ENCODE data around the gene NGFR. TPM values are rescaled to one million over a fixed set of nuclear protein-coding genes. Genes with fewer than 3 reads are reported as not detected.

The NGFR gene
- total RNA-seq, 1 donor from 2014 or later = 0.04 TPM

DNA sequence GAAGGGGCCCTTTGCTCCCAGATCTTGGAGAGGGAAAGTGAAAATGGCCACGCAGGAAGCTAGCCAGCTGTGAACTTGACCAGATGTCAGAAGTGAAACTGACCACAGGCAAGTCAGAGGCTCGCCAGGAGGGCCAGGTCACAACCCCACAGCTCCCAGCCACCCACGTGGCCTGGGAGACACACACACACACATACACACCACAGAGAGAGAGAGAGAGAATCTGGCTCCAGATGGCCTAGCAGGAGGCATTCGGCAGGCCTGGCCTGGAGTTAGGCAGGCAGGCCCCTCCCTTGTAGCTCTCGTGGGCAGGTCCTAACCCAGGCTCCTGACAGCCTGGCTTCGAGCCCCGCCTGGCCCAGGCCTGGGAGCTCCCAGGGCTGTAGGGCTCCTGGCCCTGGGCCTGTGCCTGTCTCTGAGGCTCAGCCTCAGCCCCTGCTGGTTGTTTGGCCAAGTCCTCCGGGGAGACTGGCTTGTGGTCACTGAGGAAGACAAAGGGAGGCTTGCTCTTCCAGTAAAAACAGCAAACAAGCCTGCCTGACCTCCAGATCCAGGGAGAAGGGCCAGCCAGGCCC, 20.2 kb downstream of the NGFR start:
- DNase-seq (ENCODE audit: low read depth) = peak; percentile 83
- H3K36me3 ChIP-seq (ENCODE audit: control insufficient read depth, insufficient read depth, low read length) = no peaks in the 10 kb centered on the region
- TF ChIP-seq, protein P1, sequence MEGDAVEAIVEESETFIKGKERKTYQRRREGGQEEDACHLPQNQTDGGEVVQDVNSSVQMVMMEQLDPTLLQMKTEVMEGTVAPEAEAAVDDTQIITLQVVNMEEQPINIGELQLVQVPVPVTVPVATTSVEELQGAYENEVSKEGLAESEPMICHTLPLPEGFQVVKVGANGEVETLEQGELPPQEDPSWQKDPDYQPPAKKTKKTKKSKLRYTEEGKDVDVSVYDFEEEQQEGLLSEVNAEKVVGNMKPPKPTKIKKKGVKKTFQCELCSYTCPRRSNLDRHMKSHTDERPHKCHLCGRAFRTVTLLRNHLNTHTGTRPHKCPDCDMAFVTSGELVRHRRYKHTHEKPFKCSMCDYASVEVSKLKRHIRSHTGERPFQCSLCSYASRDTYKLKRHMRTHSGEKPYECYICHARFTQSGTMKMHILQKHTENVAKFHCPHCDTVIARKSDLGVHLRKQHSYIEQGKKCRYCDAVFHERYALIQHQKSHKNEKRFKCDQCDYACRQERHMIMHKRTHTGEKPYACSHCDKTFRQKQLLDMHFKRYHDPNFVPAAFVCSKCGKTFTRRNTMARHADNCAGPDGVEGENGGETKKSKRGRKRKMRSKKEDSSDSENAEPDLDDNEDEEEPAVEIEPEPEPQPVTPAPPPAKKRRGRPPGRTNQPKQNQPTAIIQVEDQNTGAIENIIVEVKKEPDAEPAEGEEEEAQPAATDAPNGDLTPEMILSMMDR (IDR thresholded peaks at IDR 0.05; ENCODE audit: insufficient read depth, low read length, poor library complexity, severe bottlenecking) = no peak
- peaks cover 9% of the 10 kb centered on the region for H3K27me3 ChIP-seq (ENCODE audit: control insufficient read depth, insufficient read depth, low read length)
- no peak overlapping the region for H3K4me3 ChIP-seq (ENCODE audit: low read depth, low read length)

DNA sequence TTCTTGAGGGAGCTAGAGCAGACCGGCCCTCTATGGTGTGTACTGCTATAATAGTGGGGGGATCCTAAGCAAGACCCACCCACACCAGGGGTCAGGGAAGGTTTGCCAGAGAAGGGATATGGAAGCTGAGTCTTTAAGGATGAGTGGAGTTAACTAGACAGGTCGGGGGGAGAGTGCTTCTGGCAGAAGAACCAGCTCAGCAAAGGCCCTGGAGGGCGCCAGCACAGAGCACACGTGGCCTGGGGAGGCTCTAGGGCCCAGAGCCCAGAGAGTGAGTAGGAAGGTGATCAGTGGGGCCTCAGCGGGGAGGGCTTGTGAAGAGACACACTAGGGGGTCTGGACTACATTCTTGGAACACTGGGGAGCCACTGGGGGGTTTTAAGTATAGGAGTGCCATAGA, 21.1 kb downstream of the NGFR start:
- Histone ChIP-seq H3K4me3 (ENCODE audit: low read depth, low read length) (no peak overlapping the region), H3K27me3 (ENCODE audit: control insufficient read depth, insufficient read depth, low read length) (peaks cover 4% of the 10 kb centered on the region), H3K36me3 (ENCODE audit: control insufficient read depth, insufficient read depth, low read length) (no peaks in the 10 kb centered on the region)
- DNase-seq (ENCODE audit: low read depth) = no peak
- TF ChIP-seq, protein P1 (IDR thresholded peaks at IDR 0.05; ENCODE audit: insufficient read depth, low read length, poor library complexity, severe bottlenecking) = no peak

DNA sequence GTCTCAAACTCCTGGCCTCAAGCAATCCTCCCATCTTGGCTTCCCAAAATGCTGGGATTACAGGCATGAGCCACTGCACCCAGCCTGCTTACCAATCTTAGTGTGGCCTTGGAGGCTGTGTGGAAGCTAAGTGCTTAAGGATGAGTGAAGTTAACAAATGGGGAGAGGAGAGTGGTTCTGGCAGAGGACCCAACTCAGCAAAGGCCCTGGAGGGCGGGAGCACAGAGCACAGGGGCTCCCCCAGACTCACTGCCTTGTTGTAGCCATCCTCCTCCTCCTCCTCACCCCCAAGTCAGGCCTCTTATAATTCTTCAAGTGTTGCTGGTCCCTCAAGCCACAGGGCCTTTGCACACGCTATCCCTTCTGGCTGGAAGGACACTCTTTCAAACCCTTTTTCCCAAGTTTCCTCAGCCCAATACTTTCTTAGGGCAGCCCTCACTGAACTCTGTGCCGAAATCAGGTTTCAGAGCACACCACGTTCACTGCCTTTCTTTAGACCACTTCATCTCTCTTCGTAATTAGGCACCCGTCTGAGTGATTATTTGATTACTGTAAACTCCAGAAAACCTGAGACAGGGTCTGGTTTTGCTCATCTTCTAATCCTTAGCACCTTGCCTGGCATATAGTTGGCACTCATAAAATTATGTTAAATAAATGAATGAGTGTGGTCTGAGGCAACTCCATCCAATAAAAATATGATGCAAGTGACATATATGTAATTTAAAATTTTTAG, 23.4 kb downstream of the NGFR start:
- peaks cover 10% of the 10 kb centered on the region for H3K27me3 ChIP-seq (ENCODE audit: control insufficient read depth, insufficient read depth, low read length)
- H3K36me3 ChIP-seq (ENCODE audit: control insufficient read depth, insufficient read depth, low read length) = no peaks in the 10 kb centered on the region
- no peak overlapping the region for H3K4me3 ChIP-seq (ENCODE audit: low read depth, low read length)
- TF ChIP-seq, protein P1 (IDR thresholded peaks at IDR 0.05; ENCODE audit: insufficient read depth, low read length, poor library complexity, severe bottlenecking) = no peak
- DNase-seq (ENCODE audit: low read depth) = no peak

DNA sequence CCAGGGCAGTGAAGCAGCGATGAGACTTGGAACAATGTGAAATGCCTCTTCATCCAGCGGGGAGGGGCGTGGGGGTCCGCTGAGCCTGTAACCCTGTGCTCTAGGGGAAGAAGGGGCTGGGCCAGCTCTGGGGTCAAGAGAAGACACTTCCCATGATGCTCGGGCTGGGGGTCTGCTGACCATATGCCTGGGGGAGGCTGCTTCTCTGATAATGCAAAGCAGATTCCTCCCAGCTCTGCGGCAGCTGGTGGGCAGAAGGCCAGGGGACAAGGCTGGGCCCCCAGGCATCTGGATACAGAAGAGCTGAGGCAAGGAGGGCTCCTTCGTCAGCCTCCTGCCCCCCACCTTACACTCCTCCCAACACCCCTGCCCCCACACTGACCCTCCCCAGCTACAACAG, 24.7 kb downstream of the NGFR start:
- no peak for DNase-seq (ENCODE audit: low read depth)
- Histone ChIP-seq H3K36me3 (ENCODE audit: control insufficient read depth, insufficient read depth, low read length) (no peaks in the 10 kb centered on the region), H3K27me3 (ENCODE audit: control insufficient read depth, insufficient read depth, low read length) (peaks cover 10% of the 10 kb centered on the region), H3K4me3 (ENCODE audit: low read depth, low read length) (no peak overlapping the region)
- TF ChIP-seq, protein P1 (IDR thresholded peaks at IDR 0.05; ENCODE audit: insufficient read depth, low read length, poor library complexity, severe bottlenecking) = no peak

DNA sequence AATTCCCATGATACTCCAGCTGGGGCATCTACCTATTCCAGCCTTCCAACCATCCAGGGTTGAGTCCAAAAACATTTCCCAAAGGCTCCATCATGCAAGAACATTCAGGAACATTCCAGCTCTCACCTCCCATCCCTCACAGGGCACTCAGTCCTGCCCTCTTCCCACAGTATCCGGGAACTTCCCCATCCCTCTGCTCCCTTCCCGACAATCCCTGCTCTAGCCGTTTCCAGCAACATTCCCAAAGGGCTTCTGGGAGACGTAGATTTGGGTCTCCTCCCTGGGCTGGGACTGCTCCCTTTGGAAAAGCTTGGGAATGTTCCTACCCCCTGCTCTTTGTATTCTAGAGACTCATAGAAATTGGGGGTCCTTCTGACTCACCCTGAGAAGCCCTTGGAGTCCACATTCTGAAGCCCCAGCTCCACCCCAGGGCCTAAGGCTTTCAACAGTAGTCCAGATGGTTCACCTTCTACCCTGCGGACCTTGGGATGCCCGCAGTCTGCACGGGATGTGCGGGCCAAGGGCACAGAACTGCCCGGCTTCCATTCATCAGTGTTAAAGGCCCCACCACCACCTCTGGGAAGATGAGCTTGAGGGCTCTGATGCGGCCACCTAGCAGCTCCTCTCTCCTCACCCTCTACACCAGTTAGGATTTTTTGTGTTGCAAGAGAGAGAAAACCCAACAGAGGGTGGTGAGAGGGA, 25.4 kb downstream of the NGFR start:
- Histone ChIP-seq H3K36me3 (ENCODE audit: control insufficient read depth, insufficient read depth, low read length) (no peaks in the 10 kb centered on the region), H3K4me3 (ENCODE audit: low read depth, low read length) (no peak overlapping the region), H3K27me3 (ENCODE audit: control insufficient read depth, insufficient read depth, low read length) (peaks cover 10% of the 10 kb centered on the region)
- DNase-seq (ENCODE audit: low read depth) = no peak
- TF ChIP-seq, protein P1 (IDR thresholded peaks at IDR 0.05; ENCODE audit: insufficient read depth, low read length, poor library complexity, severe bottlenecking) = no peak

All from kidney epithelial cell (primary cell).